NCI-H1105 treated with DMSO at 0.1 percent for 48 hours (cell line): Measurements from ENCODE around the gene TPRA1.
A peak's percentile ranks its signal among the peaks of the same experiment; 100 is the strongest.

Experiments
- DNase-seq: peaks from one replicate; lab custom pipeline; 2025; lab: John Stamatoyannopoulos, UW

TPRA1 gene

GRCh38 chr3:127590593-127591465 is at the start of gene TPRA1:
TSS of gene TPRA1 (minus strand) at chr3:127590733. CDS start at chr3:127580146, 10,587 bp downstream.
- peak; percentile 100 for DNase-seq

GRCh38 chr3:127640042-127640355 is 49.5 kb upstream of the TPRA1 start:
- DNase-seq, result no peak

- no peak for DNase-seq
These were observed 48.9 kb upstream of the TPRA1 start for GRCh38 chr3:127639173-127640041.

GRCh38 chr3:127637971-127638370 is 47.4 kb upstream of the TPRA1 start:
- DNase-seq, result no peak

- no peak for DNase-seq
These were observed 47.0 kb upstream of the TPRA1 start for GRCh38 chr3:127637546-127637945.

- DNase-seq, result no peak
These were observed 44.1 kb upstream of the TPRA1 start for GRCh38 chr3:127634653-127635052.

GRCh38 chr3:127632035-127632820 is 41.7 kb upstream of the TPRA1 start:
- DNase-seq, result no peak

- DNase-seq, result no peak
These were observed 40.5 kb upstream of the TPRA1 start for GRCh38 chr3:127630811-127631714.

GRCh38 chr3:127629467-127630403 is 39.2 kb upstream of the TPRA1 start:
- DNase-seq, result no peak

GRCh38 chr3:127628788-127629466 is 38.4 kb upstream of the TPRA1 start, which contains the start of gene PODXL2:
TSS of gene PODXL2 (plus strand) at chr3:127629185. CDS start at chr3:127629220, 35 bp downstream.
- DNase-seq, result peak; percentile 64

- no peak for DNase-seq
These were observed 37.9 kb upstream of the TPRA1 start for GRCh38 chr3:127628426-127628787.

GRCh38 chr3:127625821-127626220 is 35.3 kb upstream of the TPRA1 start:
- DNase-seq, result no peak

- no peak for DNase-seq
These were observed 33.5 kb upstream of the TPRA1 start for GRCh38 chr3:127624063-127624462.

GRCh38 chr3:127622772-127623576 is 32.4 kb upstream of the TPRA1 start:
- DNase-seq, result no peak

GRCh38 chr3:127622031-127622430 is 31.5 kb upstream of the TPRA1 start:
- DNase-seq, result no peak

- DNase-seq, result no peak
These were observed 30.3 kb upstream of the TPRA1 start for GRCh38 chr3:127620637-127621375.

GRCh38 chr3:127618891-127619290 is 28.4 kb upstream of the TPRA1 start:
- no peak for DNase-seq
